GM21717 (cell line): ENCODE results near the gene C8G.

Experiments
- ATAC-seq: cut with Tn5 transposase; IDR thresholded peaks from one replicate; pipeline ENCODE4 v1.9.1; 2021; ENCODE audit warnings: mild to moderate bottlenecking, moderate library complexity; ENCODE audit not compliant: unreplicated experiment

Gene C8G

GRCh38 chr9:136952876-136953770, 8.1 kb downstream of the C8G start:
- no peak for ATAC-seq

- ATAC-seq: no peak
These were observed 8.8 kb downstream of the C8G start for GRCh38 chr9:136953771-136954269.

GRCh38 chr9:136954270-136955083, 9.4 kb downstream of the C8G start:
- no peak for ATAC-seq

GRCh38 chr9:136955202-136955942, 10.3 kb downstream of the C8G start:
- ATAC-seq: no peak

- no peak for ATAC-seq
These were observed 10.9 kb downstream of the C8G start for GRCh38 chr9:136955943-136956335.

GRCh38 chr9:136956604-136957003, 11.6 kb downstream of the C8G start:
- no peak for ATAC-seq

GRCh38 chr9:136957461-136957860, 12.4 kb downstream of the C8G start:
- no peak for ATAC-seq

- ATAC-seq: no peak
These were observed 12.9 kb downstream of the C8G start for GRCh38 chr9:136957901-136958300.

- no peak for ATAC-seq
These were observed 13.4 kb downstream of the C8G start for GRCh38 chr9:136958473-136958872.

GRCh38 chr9:136958898-136959850, 14.1 kb downstream of the C8G start:
- ATAC-seq: no peak

GRCh38 chr9:136960212-136960937, 15.3 kb downstream of the C8G start:
- no peak for ATAC-seq

GRCh38 chr9:136960938-136961275, 15.9 kb downstream of the C8G start:
- no peak for ATAC-seq

- no peak for ATAC-seq
These were observed 16.4 kb downstream of the C8G start for GRCh38 chr9:136961279-136962065.

GRCh38 chr9:136962163-136962562, 17.1 kb downstream of the C8G start:
- no peak for ATAC-seq

- ATAC-seq: no peak
These were observed 17.7 kb downstream of the C8G start for GRCh38 chr9:136962701-136963248.

- no peak for ATAC-seq
These were observed 18.3 kb downstream of the C8G start for GRCh38 chr9:136963341-136963740.

GRCh38 chr9:136963751-136964150, 18.7 kb downstream of the C8G start:
- ATAC-seq: no peak

- no peak for ATAC-seq
These were observed 19.2 kb downstream of the C8G start for GRCh38 chr9:136964171-136964689.
